ENCODE measurements around the gene SLC25A20.

Gene SLC25A20

GRCh38 chr3:48897460-48898376 is 964 bp downstream of the SLC25A20 start:
- no peak for DNase-seq

- DNase-seq, result no peak
Observed at GRCh38 chr3:48896936-48897335, 1.7 kb downstream of the SLC25A20 start.

GRCh38 chr3:48894516-48894915 is 4.2 kb downstream of the SLC25A20 start:
- no peak for DNase-seq

- no peak for DNase-seq
Observed at GRCh38 chr3:48891606-48892005, 7.1 kb downstream of the SLC25A20 start.

- DNase-seq, result no peak
Observed at GRCh38 chr3:48885753-48886152, 12.9 kb downstream of the SLC25A20 start.

- no peak for DNase-seq
Observed at GRCh38 chr3:48881652-48882114, 17.0 kb downstream of the SLC25A20 start.

- no peak for DNase-seq
Observed at GRCh38 chr3:48881006-48881405, 17.7 kb downstream of the SLC25A20 start.

- DNase-seq, result no peak
Observed at GRCh38 chr3:48879994-48880377, 18.7 kb downstream of the SLC25A20 start.

GRCh38 chr3:48879307-48879993 is 19.2 kb downstream of the SLC25A20 start:
- DNase-seq, result no peak

GRCh38 chr3:48877671-48878070 is 21.0 kb downstream of the SLC25A20 start:
- no peak for DNase-seq

GRCh38 chr3:48863122-48863521 is 35.6 kb downstream of the SLC25A20 start:
- DNase-seq, result no peak

- DNase-seq, result no peak
Observed at GRCh38 chr3:48859206-48859605, 39.5 kb downstream of the SLC25A20 start.

GRCh38 chr3:48858709-48859108 is 40.0 kb downstream of the SLC25A20 start:
- DNase-seq, result no peak

GRCh38 chr3:48857641-48858040 is 41.0 kb downstream of the SLC25A20 start:
- no peak for DNase-seq

GRCh38 chr3:48856469-48856868 is 42.2 kb downstream of the SLC25A20 start:
- DNase-seq, result no peak

GRCh38 chr3:48855681-48856447 is 42.8 kb downstream of the SLC25A20 start:
- DNase-seq, result no peak

GRCh38 chr3:48852151-48852550 is 46.5 kb downstream of the SLC25A20 start:
- DNase-seq, result no peak

GRCh38 chr3:48851407-48851806 is 47.3 kb downstream of the SLC25A20 start:
- DNase-seq, result no peak

GRCh38 chr3:48848816-48849515 is 49.7 kb downstream of the SLC25A20 start:
- DNase-seq, result no peak

- DNase-seq, result peak; percentile 77
Observed at GRCh38 chr3:48847504-48848423, 50.9 kb downstream of the SLC25A20 start, which contains the start of gene PRKAR2A. PRKAR2A (minus strand) TSS chr3:48847874; CDS start chr3:48847596, 278 bp downstream.

- DNase-seq, result peak; percentile 44
Observed at GRCh38 chr3:48847053-48847503, 51.6 kb downstream of the SLC25A20 start.

Measured in stimulated activated CD4-positive, alpha-beta T cell treated with anti-CD3 and anti-CD28 coated beads, Interleukin-12 subunit alpha, Interleukin-12 subunit beta, amount 100 ng/mL, for 4 hours (primary cell).